Measurements from ENCODE around the gene CHST5.

DNA sequence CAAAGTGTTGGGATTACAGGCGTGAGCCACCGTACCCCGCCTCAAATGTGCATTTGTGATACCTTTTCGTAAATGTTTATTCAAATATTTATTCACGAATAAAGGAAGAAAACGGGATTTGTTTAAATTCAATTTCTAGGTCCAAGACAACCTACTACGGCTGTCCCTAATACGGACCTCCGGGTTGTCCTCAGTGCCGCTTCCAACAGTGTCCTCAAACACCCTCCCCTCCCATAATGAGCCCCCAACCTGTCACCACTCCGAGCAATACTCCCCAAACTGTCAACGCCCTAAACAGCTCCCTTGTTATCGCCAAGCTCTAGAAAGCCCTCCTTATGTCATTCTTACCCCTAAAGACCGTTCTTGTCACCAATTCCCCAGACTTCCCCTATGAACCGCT is 29.7 kb upstream of the CHST5 start:
- TF ChIP-seq POLR2A (IDR thresholded peaks at IDR 0.05; ENCODE audit: low read depth, low read length): no peak
- TF ChIP-seq, protein P1, sequence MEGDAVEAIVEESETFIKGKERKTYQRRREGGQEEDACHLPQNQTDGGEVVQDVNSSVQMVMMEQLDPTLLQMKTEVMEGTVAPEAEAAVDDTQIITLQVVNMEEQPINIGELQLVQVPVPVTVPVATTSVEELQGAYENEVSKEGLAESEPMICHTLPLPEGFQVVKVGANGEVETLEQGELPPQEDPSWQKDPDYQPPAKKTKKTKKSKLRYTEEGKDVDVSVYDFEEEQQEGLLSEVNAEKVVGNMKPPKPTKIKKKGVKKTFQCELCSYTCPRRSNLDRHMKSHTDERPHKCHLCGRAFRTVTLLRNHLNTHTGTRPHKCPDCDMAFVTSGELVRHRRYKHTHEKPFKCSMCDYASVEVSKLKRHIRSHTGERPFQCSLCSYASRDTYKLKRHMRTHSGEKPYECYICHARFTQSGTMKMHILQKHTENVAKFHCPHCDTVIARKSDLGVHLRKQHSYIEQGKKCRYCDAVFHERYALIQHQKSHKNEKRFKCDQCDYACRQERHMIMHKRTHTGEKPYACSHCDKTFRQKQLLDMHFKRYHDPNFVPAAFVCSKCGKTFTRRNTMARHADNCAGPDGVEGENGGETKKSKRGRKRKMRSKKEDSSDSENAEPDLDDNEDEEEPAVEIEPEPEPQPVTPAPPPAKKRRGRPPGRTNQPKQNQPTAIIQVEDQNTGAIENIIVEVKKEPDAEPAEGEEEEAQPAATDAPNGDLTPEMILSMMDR (IDR thresholded peaks at IDR 0.05; ENCODE audit: extremely low read depth in 1 of 2, insufficient read depth in 1 of 2, low read depth in 1 of 2, low read length in 2 of 2): no peak
- no peak for TF ChIP-seq EZH2 (IDR thresholded peaks at IDR 0.05; ENCODE audit: borderline replicate concordance, low read depth, low read length, severe bottlenecking)
- TF ChIP-seq, protein P2, sequence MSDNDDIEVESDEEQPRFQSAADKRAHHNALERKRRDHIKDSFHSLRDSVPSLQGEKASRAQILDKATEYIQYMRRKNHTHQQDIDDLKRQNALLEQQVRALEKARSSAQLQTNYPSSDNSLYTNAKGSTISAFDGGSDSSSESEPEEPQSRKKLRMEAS (IDR thresholded peaks at IDR 0.05; ENCODE audit: insufficient read depth, insufficient read length): no peak
- no peak for TF ChIP-seq GATA2 (IDR thresholded peaks at IDR 0.05; ENCODE audit: insufficient read depth, insufficient read length, low read depth, low read length)
- no peak for TF ChIP-seq POLR2AphosphoS5 (IDR thresholded peaks at IDR 0.05; ENCODE audit: insufficient read depth, low read depth, low read length)
- no peak for TF ChIP-seq MYC (IDR thresholded peaks at IDR 0.05; ENCODE audit: low read depth, low read length)
- TF ChIP-seq FOS (IDR thresholded peaks at IDR 0.05; ENCODE audit: borderline replicate concordance, insufficient read depth, low read length): no peak
- TF ChIP-seq JUN (IDR thresholded peaks at IDR 0.05; ENCODE audit: borderline replicate concordance, insufficient read depth, insufficient read length, low read depth): no peak
